Activated naive CD4-positive, alpha-beta T cell treated with anti-CD3 and anti-CD28 coated beads for 36 hours (primary cell): ENCODE results near the gene ALCAM. TPM values are rescaled to one million over a fixed set of nuclear protein-coding genes. Genes with fewer than 3 reads are reported as not detected.

Experiments used
- CTCF ChIA-PET: fragments of 350-600 bp; sonication (Branson Sonifier 250); formaldehyde crosslinking; loops from one replicate; lab custom pipeline; 2021; ENCODE audit warnings: antibody characterized with exemption; lab: Charles Lee
- DNase-seq: peaks from one replicate; pipeline ENCODE4 v3.0.0-alpha.2; 2020
- H3K27ac Mint-ChIP-seq: one replicate; pipeline ENCODE4 v1.8.0; 2021; ENCODE audit warnings: mild to moderate bottlenecking, mixed read lengths
- H3K27me3 Mint-ChIP-seq: one replicate; pipeline ENCODE4 v1.8.0; 2021; ENCODE audit warnings: low read depth, mixed read lengths
- H3K36me3 Mint-ChIP-seq: one replicate; pipeline ENCODE4 v1.8.0; 2021; ENCODE audit warnings: low read depth, mixed read lengths
- H3K4me1 Mint-ChIP-seq: one replicate; pipeline ENCODE4 v1.8.0; 2021; ENCODE audit warnings: low read depth, mixed read lengths
- H3K4me3 Mint-ChIP-seq: one replicate; pipeline ENCODE4 v1.8.0; 2021; ENCODE audit warnings: mild to moderate bottlenecking, moderate library complexity, mixed read lengths
- H3K9me3 Mint-ChIP-seq: one replicate; pipeline ENCODE4 v1.8.0; 2021; ENCODE audit warnings: mixed read lengths
- intact Hi-C: fragments of 100-400 bp; cut with micrococcal nuclease; formaldehyde crosslinking; loops from one replicate; pipeline ENCODE4 v1.15.1; 2023
- total RNA-seq, 2 experiments: library from RNA; stranded (reverse); gene quantifications; one replicate each; pipeline ENCODE4 v1.2.3, GENCODE V29; 2021

Gene ALCAM
- total RNA-seq, 2 experiments from 2014 or later: 17.5 to 18.7 TPM

- H3K36me3 Mint-ChIP-seq: no peaks in the 10 kb centered on the region
- CTCF ChIA-PET: interaction anchor here (0.6 kb wide), 1 partner anchor 11 kb away, joined by 3 read pairs; no protein-coding TSS in a partner anchor
- no peak for DNase-seq
- H3K27ac Mint-ChIP-seq: no peak overlapping the region
- intact Hi-C loops: no loop called here
- peaks cover 9% of the 10 kb centered on the region for H3K27me3 Mint-ChIP-seq
- no peaks in the 10 kb centered on the region for H3K4me1 Mint-ChIP-seq
- H3K9me3 Mint-ChIP-seq: no peaks in the 10 kb centered on the region
- H3K4me3 Mint-ChIP-seq: no peak overlapping the region
These were observed 18.9 kb upstream of the ALCAM start for GRCh38 chr3:105347625-105348302.

GRCh38 chr3:105348307-105348706, 18.4 kb upstream of the ALCAM start:
- Mint-ChIP-seq H3K4me1 (no peaks in the 10 kb centered on the region), H3K27me3 (peaks cover 13% of the 10 kb centered on the region), H3K4me3 (no peak overlapping the region), H3K27ac (no peak overlapping the region), H3K36me3 (no peaks in the 10 kb centered on the region), H3K9me3 (no peaks in the 10 kb centered on the region)
- DNase-seq: no peak
- CTCF ChIA-PET: interaction anchor here (0.6 kb wide), 1 partner anchor 11 kb away, joined by 3 read pairs; no protein-coding TSS in a partner anchor
- intact Hi-C loops: no loop called here

DNA sequence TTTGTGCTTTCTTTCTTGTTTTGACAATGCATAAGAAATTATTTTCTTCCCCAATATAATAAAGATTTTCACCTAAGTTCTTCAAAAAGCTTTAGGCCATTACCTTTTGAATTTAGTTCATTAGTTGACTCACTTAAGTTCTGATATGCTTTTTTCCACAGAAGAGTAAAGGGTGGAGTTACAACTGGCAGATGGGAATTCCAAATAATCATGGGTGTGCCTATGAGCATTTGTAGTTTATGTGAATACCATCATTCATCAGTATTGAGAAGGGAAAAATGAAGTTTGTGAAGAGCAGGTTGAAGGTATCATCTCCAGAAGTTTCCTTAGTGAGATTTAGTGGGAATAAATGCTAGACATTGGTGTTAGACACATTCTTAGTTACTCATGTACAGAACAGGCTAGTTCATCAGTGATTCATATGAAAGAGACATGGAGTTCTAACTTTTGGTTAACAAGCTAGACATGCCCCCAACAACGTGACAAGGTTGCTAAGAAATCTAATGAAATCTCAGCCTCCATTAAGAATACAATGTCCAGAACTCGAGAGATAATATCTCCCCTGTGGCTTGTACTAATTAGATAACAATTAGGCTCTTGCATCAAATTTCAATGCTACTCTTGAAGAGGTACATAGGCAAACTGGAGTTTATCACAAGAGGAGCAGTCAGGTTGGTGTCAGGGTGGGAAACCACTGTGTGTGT, 16.9 kb upstream of the ALCAM start:
- peaks cover 13% of the 10 kb centered on the region for H3K4me1 Mint-ChIP-seq
- H3K4me3 Mint-ChIP-seq: no peak overlapping the region

GRCh38 chr3:105351821-105352220, 14.9 kb upstream of the ALCAM start:
- CTCF ChIA-PET: no interaction called here
- intact Hi-C loops: no loop called here
- peaks cover 36% of the 10 kb centered on the region for H3K27me3 Mint-ChIP-seq
- no peaks in the 10 kb centered on the region for H3K9me3 Mint-ChIP-seq
- H3K4me1 Mint-ChIP-seq: peaks cover 24% of the 10 kb centered on the region
- no peaks in the 10 kb centered on the region for H3K36me3 Mint-ChIP-seq
- H3K27ac Mint-ChIP-seq: no peak overlapping the region
- DNase-seq: no peak
- no peak overlapping the region for H3K4me3 Mint-ChIP-seq

More for the DNA sequence above, 16.9 kb upstream of the ALCAM start:
- no peaks in the 10 kb centered on the region for H3K36me3 Mint-ChIP-seq
- CTCF ChIA-PET: no interaction called here
- H3K27me3 Mint-ChIP-seq: peaks cover 27% of the 10 kb centered on the region
- no peak overlapping the region for H3K27ac Mint-ChIP-seq
- no peaks in the 10 kb centered on the region for H3K9me3 Mint-ChIP-seq
- intact Hi-C loops: no loop called here
- DNase-seq: no peak

DNA sequence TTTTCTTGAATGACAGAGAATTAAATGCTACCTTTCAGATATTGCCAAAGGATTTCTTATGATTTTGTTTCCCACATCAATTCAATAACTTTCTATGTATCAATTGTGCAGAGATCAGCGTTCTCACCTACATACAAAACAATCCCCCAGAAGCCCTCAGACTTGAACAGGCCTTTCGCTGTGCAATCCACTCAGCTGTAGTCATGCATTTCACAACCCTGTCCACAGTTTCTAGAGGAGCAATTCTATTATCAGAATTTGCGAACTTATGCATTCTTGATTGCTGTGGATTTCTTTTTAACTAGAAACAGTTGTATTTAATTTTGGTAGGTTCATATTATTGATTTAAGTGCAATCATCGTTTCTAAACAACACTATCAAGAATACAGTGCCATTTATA, 13.7 kb upstream of the ALCAM start:
- no peak for DNase-seq
- H3K4me3 Mint-ChIP-seq: no peak overlapping the region
- no peak overlapping the region for H3K27ac Mint-ChIP-seq
- peaks cover 24% of the 10 kb centered on the region for H3K4me1 Mint-ChIP-seq
- intact Hi-C loops: no loop called here
- no peaks in the 10 kb centered on the region for H3K9me3 Mint-ChIP-seq
- H3K36me3 Mint-ChIP-seq: no peaks in the 10 kb centered on the region
- CTCF ChIA-PET: no interaction called here
- H3K27me3 Mint-ChIP-seq: peaks cover 40% of the 10 kb centered on the region

- Mint-ChIP-seq H3K27me3 (peaks cover 40% of the 10 kb centered on the region), H3K9me3 (no peaks in the 10 kb centered on the region), H3K36me3 (no peaks in the 10 kb centered on the region), H3K4me1 (peaks cover 24% of the 10 kb centered on the region), H3K27ac (no peak overlapping the region), H3K4me3 (peak overlapping the region; percentile 39)
- CTCF ChIA-PET: no interaction called here
- intact Hi-C loops: loop anchor here (2.0 kb wide), 1 partner anchor 19 kb away; no protein-coding TSS in a partner anchor
- DNase-seq: no peak
These were observed 13.1 kb upstream of the ALCAM start for GRCh38 chr3:105353485-105354161.

GRCh38 chr3:105354429-105354828, 12.3 kb upstream of the ALCAM start:
- Mint-ChIP-seq H3K4me1 (peaks cover 28% of the 10 kb centered on the region), H3K4me3 (peak overlapping the region; percentile 39), H3K9me3 (no peaks in the 10 kb centered on the region), H3K27me3 (peaks cover 43% of the 10 kb centered on the region), H3K27ac (no peak overlapping the region), H3K36me3 (no peaks in the 10 kb centered on the region)
- intact Hi-C loops: loop anchor here (2.0 kb wide), 1 partner anchor 20 kb away; no protein-coding TSS in a partner anchor
- no peak for DNase-seq
- CTCF ChIA-PET: interaction anchor here (0.6 to 1.4 kb wide), 2 partner anchors 12 to 14 kb away, joined by 3 read pairs; partner anchors contain the start of gene ALCAM

DNA sequence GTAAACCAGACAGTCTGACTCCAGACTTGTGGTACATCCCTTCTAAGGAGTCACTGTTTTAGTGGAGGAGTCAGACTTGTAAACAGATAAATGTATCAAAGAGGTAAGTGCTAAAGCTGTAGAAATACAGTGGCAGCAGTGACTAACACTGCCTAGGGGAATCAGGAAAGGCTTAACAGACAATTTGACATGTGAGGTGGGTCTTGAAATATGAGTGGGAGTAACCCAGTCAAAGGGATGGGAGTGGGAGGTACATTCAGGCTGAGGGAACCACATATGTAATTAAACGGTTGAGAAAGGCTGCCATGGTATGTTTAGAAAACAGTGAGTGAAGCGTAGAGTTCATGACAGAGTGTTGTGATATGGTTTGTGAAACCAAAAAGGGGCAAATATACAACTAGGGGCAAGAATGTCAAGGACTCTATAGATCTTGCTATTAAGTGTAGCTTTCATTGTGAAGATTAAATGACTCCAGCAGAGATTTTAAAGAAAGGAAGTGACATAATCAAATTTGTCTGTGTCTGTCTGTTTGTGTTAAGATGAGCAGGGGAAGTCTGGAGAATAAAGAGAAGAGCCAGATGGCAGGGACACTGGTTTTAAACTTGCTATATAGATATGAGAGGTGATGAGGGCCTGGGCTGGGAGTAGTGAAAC, 11.2 kb upstream of the ALCAM start:
- CTCF ChIA-PET: interaction anchor here (0.6 to 1.4 kb wide), 2 partner anchors 11 to 13 kb away, joined by 3 read pairs; partner anchors contain the start of gene ALCAM
- H3K36me3 Mint-ChIP-seq: no peaks in the 10 kb centered on the region
- H3K9me3 Mint-ChIP-seq: no peaks in the 10 kb centered on the region
- H3K4me1 Mint-ChIP-seq: peaks cover 28% of the 10 kb centered on the region
- H3K27ac Mint-ChIP-seq: no peak overlapping the region
- DNase-seq: no peak
- intact Hi-C loops: loop anchor here (2.0 kb wide), 1 partner anchor 21 kb away; no protein-coding TSS in a partner anchor
- H3K4me3 Mint-ChIP-seq: no peak overlapping the region
- H3K27me3 Mint-ChIP-seq: peaks cover 43% of the 10 kb centered on the region

DNA sequence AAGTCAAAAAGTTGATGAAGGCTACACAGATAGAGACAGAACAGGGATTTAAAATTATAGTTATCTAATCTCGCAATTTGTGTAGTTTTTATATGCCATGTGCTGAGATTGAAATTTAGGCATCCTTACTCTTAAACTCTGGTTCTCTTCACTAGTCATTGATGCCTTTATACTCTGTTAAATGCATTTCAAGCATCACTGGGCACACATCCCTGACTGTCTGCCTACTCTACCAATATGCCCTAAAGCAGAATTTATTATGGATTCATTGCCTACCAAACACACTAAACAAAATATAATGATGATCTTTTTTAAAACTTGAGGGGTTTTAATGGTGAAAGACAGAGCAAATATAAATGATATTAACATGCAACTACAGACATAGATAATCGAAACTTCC, 10.3 kb upstream of the ALCAM start:
- intact Hi-C loops: no loop called here
- CTCF ChIA-PET: no interaction called here
- Mint-ChIP-seq H3K27ac (no peak overlapping the region), H3K4me1 (peaks cover 28% of the 10 kb centered on the region), H3K36me3 (no peaks in the 10 kb centered on the region), H3K27me3 (peaks cover 43% of the 10 kb centered on the region), H3K4me3 (no peak overlapping the region), H3K9me3 (no peaks in the 10 kb centered on the region)
- DNase-seq: no peak

GRCh38 chr3:105356988-105357387, 9.7 kb upstream of the ALCAM start:
- Mint-ChIP-seq H3K27ac (no peak overlapping the region), H3K27me3 (peaks cover 43% of the 10 kb centered on the region), H3K36me3 (no peaks in the 10 kb centered on the region), H3K4me3 (no peak overlapping the region), H3K4me1 (peaks cover 28% of the 10 kb centered on the region), H3K9me3 (no peaks in the 10 kb centered on the region)
- CTCF ChIA-PET: no interaction called here
- intact Hi-C loops: no loop called here
- no peak for DNase-seq

DNA sequence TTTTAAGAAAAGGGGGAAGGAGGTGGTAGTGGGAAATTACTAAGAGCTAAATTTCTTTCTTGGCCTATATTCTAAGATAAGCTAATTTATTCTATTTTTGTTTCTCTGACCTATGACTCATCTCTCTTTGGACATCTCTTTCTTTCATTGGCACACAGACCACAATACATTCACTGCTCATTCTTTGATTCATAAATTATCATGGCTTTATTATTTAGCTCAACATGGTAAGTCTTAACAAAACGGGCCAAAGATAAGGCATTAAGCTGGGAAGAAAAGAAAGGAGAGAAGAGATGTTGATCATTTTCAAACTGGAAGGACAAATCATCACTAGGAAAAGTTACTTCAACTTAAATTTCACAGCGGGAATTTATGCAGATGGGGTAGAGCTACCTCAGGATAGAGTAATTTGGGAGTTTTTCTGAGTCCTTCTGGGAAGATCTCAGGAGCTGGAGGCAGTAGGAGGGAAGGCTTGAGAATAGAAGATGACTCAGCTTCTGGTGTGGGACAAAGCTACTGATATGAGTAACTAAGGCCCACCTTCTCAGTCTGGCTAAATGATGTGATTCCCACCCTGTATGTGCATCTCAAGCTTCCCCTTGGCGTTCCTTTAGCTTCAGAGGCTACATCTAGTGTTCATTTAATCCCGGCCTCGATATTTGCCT, 7.5 kb upstream of the ALCAM start:
- H3K4me3 Mint-ChIP-seq: no peak overlapping the region
- H3K27ac Mint-ChIP-seq: no peak overlapping the region
- no peaks in the 10 kb centered on the region for H3K36me3 Mint-ChIP-seq
- intact Hi-C loops: no loop called here
- CTCF ChIA-PET: interaction anchor here (0.7 kb wide), 3 partner anchors 11 to 943 kb away, joined by 3 to 4 read pairs (median 3); no protein-coding TSS in a partner anchor
- peaks cover 27% of the 10 kb centered on the region for H3K27me3 Mint-ChIP-seq
- H3K9me3 Mint-ChIP-seq: no peaks in the 10 kb centered on the region
- peaks cover 27% of the 10 kb centered on the region for H3K4me1 Mint-ChIP-seq
- no peak for DNase-seq
